Ovary (tissue), 9 donors: ENCODE results near the gene TEAD3. TPM values are rescaled to one million over a fixed set of nuclear protein-coding genes. Genes with fewer than 3 reads are reported as not detected.

ENCODE experiments used
- DNase-seq, 5 donors: peaks; one replicate each; pipeline ENCODE4 v3.0.0-alpha.2; 2019 to 2020
- H3K27ac ChIP-seq, 2 donors: fragments of 200-600 bp; one replicate each; pipeline versions ENCODE4 v1.5.1 to v1.8.0; 2019 to 2022
- H3K27me3 ChIP-seq: fragments of 200-600 bp; one replicate; pipeline ENCODE4 v1.8.0; 2022
- H3K36me3 ChIP-seq: fragments of 200-600 bp; sonication (generic); one replicate; pipeline ENCODE4 v1.5.1; 2019
- H3K4me1 ChIP-seq: one replicate; pipeline ENCODE4 v1.8.1; 2013; ENCODE audit warnings: mild to moderate bottlenecking, moderate library complexity; ENCODE audit not compliant: insufficient read depth
- H3K4me3 ChIP-seq: fragments of 200-600 bp; sonication (generic); one replicate; pipeline ENCODE4 v1.5.1; 2017
- H3K9me3 ChIP-seq, 2 donors: fragments of 200-600 bp in 1 of 2; sonication (generic) in 1 of 2; one replicate each; pipeline versions ENCODE4 v1.5.1 to v1.8.1; 2013 to 2019; ENCODE audit warnings: mild to moderate bottlenecking in 1 of 2, moderate library complexity in 1 of 2
- CTCF ChIP-seq, 3 donors: fragments of 450-650 bp in 2 of 3; fragments of 200-600 bp in 1 of 3; IDR thresholded peaks; one replicate each; pipeline versions ENCODE4 v1.5.1 to v1.8.0; 2016 to 2022; ENCODE audit warnings: antibody characterized with exemption in 3 of 3, mild to moderate bottlenecking in 1 of 3
- EP300 ChIP-seq: sonication (generic); formaldehyde crosslinking; IDR thresholded peaks from one replicate; pipeline ENCODE4 v1.6.1; 2017; ENCODE audit warnings: antibody characterized with exemption
- POLR2A ChIP-seq: fragments of 450-650 bp; IDR thresholded peaks from one replicate; pipeline ENCODE4 v1.6.1; 2017; ENCODE audit warnings: antibody characterized with exemption, mild to moderate bottlenecking, moderate library complexity
- WGBS, 3 donors: extraction: QIAGEN DNeasy Blood & Tissue Kit in 1 of 3; methylation state at CpG; one replicate each; pipeline versions ENCODE4 v1.1.5 to v1.1.7; 2013 to 2017; 5-methylcytosine and 5-hydroxymethylcytosine counted together
- intact Hi-C, 4 donors: fragments of 100-400 bp; cut with DNase I; formaldehyde crosslinking; loops; one replicate each; pipeline versions ENCODE4 v1.11.0 to v1.15.1; 2022 to 2023
- polyA plus RNA-seq, 2 donors: library from polyadenylated mRNA; stranded (reverse); fragments of 200-250 nt in 1 of 2; fragments of 350-450 nt in 1 of 2; fragmentation: Illumina TruSeq in 1 of 2; extraction: RNeasy Lipid Tissue Mini Kit (QIAGEN cat#74804) in 1 of 2; gene quantifications; one replicate each; pipeline ENCODE4 v1.2.3, GENCODE V29; 2013 to 2014
- total RNA-seq, 7 donors: library from RNA; depleted of rRNA in 2 of 7; stranded (reverse); fragments of >200 nt in 2 of 7; fragmentation: NEBNext Ultra II Directional in 3 of 7; extraction: Animal tissue kit (Norgen Biotek cat#: 25700) in 3 of 7; gene quantifications; one replicate each; pipeline versions ENCODE4 v1.1.0 to v1.2.4, GENCODE V29; 2016 to 2023
- donor health status: DM: no; HTN: no; CAD: no; lungs with moderate emphysema.
- donor health status: DM: no; HTN: no; CAD: no.
- donor health status: Bipolar disorder and iron deficiency.
- donor health status: DM: yes; HTN: yes; CAD: no.
- donor health status: DM: no; HTN: no; CAD: no.
- donor health status: DM: yes; HTN: yes; CAD: no.

Gene TEAD3
- total and polyA plus RNA-seq, 9 donors: 15.7 to 63.1 (median 35.1) TPM

GRCh38 chr6:35483062-35483461, 13.8 kb downstream of the TEAD3 start:
- Histone ChIP-seq H3K4me1 (peaks cover 23% of the 10 kb centered on the region), H3K36me3 (no peaks in the 10 kb centered on the region), H3K9me3 (no peaks in the 10 kb centered on the region), H3K27ac (no peak overlapping the region), H3K27me3 (no peaks in the 10 kb centered on the region), H3K4me3 (no peak overlapping the region)
- 97% methylated on average over 4 of the region's 4 CpGs for WGBS, 3 donors
- DNase-seq: no peak
- intact Hi-C loops: no loop called here
- TF ChIP-seq POLR2A (no peak), CTCF (IDR thresholded peaks at IDR 0.05) (no peak), EP300 (no peak)

GRCh38 chr6:35481226-35481625, 15.7 kb downstream of the TEAD3 start:
- intact Hi-C loops: no loop called here
- Histone ChIP-seq H3K4me3 (no peak overlapping the region), H3K36me3 (no peaks in the 10 kb centered on the region), H3K4me1 (peaks cover 11% of the 10 kb centered on the region), H3K27ac (no peak overlapping the region), H3K9me3 (no peaks in the 10 kb centered on the region), H3K27me3 (no peaks in the 10 kb centered on the region)
- DNase-seq: no peak
- TF ChIP-seq POLR2A (no peak), EP300 (no peak), CTCF (IDR thresholded peaks at IDR 0.05) (no peak)
- 66 to 79% (median 74%) methylated on average over 8 of the region's 8 CpGs for WGBS, 3 donors

- 91 to 94% (median 91%) methylated on average over 12 of the region's 12 CpGs for WGBS, 3 donors
- Histone ChIP-seq H3K9me3 (no peaks in the 10 kb centered on the region), H3K4me1 (peaks cover 2% of the 10 kb centered on the region), H3K27me3 (no peaks in the 10 kb centered on the region), H3K36me3 (no peaks in the 10 kb centered on the region), H3K4me3 (no peak overlapping the region), H3K27ac (no peak overlapping the region)
- DNase-seq: no peak
- no peak for TF ChIP-seq CTCF (IDR thresholded peaks at IDR 0.05)
- TF ChIP-seq POLR2A: no peak
- intact Hi-C loops: no loop called here
These were observed 16.7 kb downstream of the TEAD3 start for GRCh38 chr6:35480176-35480575.

- H3K4me1 ChIP-seq: no peaks in the 10 kb centered on the region
- no peaks in the 10 kb centered on the region for H3K27me3 ChIP-seq
- H3K27ac ChIP-seq: no peak overlapping the region
- 87 to 96% (median 88%) methylated on average over 7 of the region's 7 CpGs for WGBS, 3 donors
- TF ChIP-seq POLR2A: no peak
- TF ChIP-seq CTCF (IDR thresholded peaks at IDR 0.05): no peak
- TF ChIP-seq EP300: no peak
- DNase-seq: no peak
- H3K9me3 ChIP-seq: no peaks in the 10 kb centered on the region
- H3K4me3 ChIP-seq: no peak overlapping the region
- no peaks in the 10 kb centered on the region for H3K36me3 ChIP-seq
- intact Hi-C loops: no loop called here
These were observed 18.6 kb downstream of the TEAD3 start for GRCh38 chr6:35478259-35478658.
